Measurements from ENCODE around the gene ZNF497. TPM values are rescaled to one million over a fixed set of nuclear protein-coding genes. Genes with fewer than 3 reads are reported as not detected.

Gene ZNF497
- total and polyA plus RNA-seq, 2 of the 13 experiments (the other 11 are each of a cell fraction or from before 2014, with no cell fraction given), result 1.5 to 1.9 TPM

DNA sequence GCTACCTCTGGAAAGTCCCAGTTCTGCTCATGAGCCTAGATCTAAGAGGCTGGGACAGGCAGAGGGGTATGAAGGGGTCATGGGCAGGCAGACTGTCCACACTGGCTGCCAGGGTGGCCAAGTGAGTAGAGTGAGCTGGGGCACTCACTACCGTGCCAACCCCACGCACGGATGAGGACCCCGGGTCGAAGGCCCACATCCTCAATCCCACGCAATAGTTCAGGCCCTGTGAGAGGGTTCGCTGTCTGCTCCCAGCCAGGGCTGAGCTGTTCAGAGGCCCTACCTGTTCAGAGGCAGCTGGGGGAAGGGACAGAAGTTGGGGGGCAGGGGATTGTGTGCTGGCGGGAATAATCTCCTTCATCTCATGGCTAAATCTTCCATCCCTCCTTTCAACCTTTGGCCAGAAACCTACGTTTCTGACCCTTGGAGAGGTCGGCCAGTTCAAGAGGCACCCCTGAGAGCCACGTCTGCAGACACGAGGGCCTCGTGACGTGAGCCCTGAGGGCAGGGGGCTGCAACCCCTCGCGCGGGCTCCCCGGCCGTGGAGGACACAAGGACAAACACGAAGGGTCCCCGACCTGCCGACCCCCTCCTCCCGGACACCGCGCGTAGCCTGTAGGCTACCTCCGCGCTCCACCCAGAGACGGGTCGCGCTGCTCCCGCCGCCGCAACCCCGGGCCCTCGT, 23.5 kb upstream of the ZNF497 start (continued):
- TF ChIP-seq HBP1 (CRISPR knock-in tag; IDR thresholded peaks at IDR 0.05; ENCODE audit: low read depth), result no peak
- peak; percentile 12 for TF ChIP-seq JARID2 (CRISPR knock-in tag; IDR thresholded peaks at IDR 0.05; ENCODE audit: insufficient replicate concordance)
- no peak for TF ChIP-seq ZNF546 (CRISPR knock-in tag; conservative IDR thresholded peaks at IDR 0.05)
- no peak for TF ChIP-seq FOSL1 (CRISPR knock-in tag; IDR thresholded peaks at IDR 0.05; ENCODE audit: borderline replicate concordance)
- no peak for TF ChIP-seq ZNF205 (CRISPR knock-in tag; IDR thresholded peaks at IDR 0.05)
- TF ChIP-seq, protein P1, sequence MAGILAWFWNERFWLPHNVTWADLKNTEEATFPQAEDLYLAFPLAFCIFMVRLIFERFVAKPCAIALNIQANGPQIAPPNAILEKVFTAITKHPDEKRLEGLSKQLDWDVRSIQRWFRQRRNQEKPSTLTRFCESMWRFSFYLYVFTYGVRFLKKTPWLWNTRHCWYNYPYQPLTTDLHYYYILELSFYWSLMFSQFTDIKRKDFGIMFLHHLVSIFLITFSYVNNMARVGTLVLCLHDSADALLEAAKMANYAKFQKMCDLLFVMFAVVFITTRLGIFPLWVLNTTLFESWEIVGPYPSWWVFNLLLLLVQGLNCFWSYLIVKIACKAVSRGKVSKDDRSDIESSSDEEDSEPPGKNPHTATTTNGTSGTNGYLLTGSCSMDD (CRISPR knock-in tag; IDR thresholded peaks at IDR 0.05), result no peak
- TF ChIP-seq GABPA (IDR thresholded peaks at IDR 0.05; ENCODE audit: low read depth, low read length), result no peak
- TF ChIP-seq GABPA (CRISPR knock-in tag; IDR thresholded peaks at IDR 0.05; ENCODE audit: low read depth), result no peak
- TF ChIP-seq NR2F6 (IDR thresholded peaks at IDR 0.05), result no peak
- TF ChIP-seq NR2F6 (CRISPR knock-in tag; IDR thresholded peaks at IDR 0.05), result no peak
- TF ChIP-seq KLF15 (CRISPR knock-in tag; IDR thresholded peaks at IDR 0.05; ENCODE audit: borderline replicate concordance), result no peak
- TF ChIP-seq NFKBIZ (CRISPR knock-in tag; IDR thresholded peaks at IDR 0.05), result no peak
- no peak for TF ChIP-seq ARID4A (CRISPR knock-in tag; IDR thresholded peaks at IDR 0.05; ENCODE audit: borderline replicate concordance)
- TF ChIP-seq PBX3 (CRISPR knock-in tag; IDR thresholded peaks at IDR 0.05; ENCODE audit: borderline replicate concordance), result no peak
- no peak; the same call in 1 of the 2 replicates for TF ChIP-seq ZSCAN21 (CRISPR knock-in tag; IDR thresholded peaks at IDR 0.05; ENCODE audit: borderline replicate concordance)
- TF ChIP-seq SSRP1 (CRISPR knock-in tag; IDR thresholded peaks at IDR 0.05), result no peak
- no peak; the same call in 1 of the 2 replicates for TF ChIP-seq ZNF558 (CRISPR knock-in tag; IDR thresholded peaks at IDR 0.05; ENCODE audit: borderline replicate concordance)
- TF ChIP-seq DR1 (CRISPR knock-in tag; IDR thresholded peaks at IDR 0.05), result no peak
- no peak; the same call in 1 of the 2 replicates for TF ChIP-seq ZNF292 (CRISPR knock-in tag; IDR thresholded peaks at IDR 0.05; ENCODE audit: borderline replicate concordance, low read depth)
- no peak for TF ChIP-seq KAT2B (IDR thresholded peaks at IDR 0.05; ENCODE audit: borderline replicate concordance, low read depth, low read length)
- TF ChIP-seq ZBTB21 (CRISPR knock-in tag; IDR thresholded peaks at IDR 0.05), result 0 out of 2 replicates have a peak, but pooled peaks have one; percentile 6
- no peak for TF ChIP-seq ZNF552 (CRISPR knock-in tag; IDR thresholded peaks at IDR 0.05; ENCODE audit: borderline replicate concordance)
- TF ChIP-seq PAX8 (CRISPR knock-in tag; IDR thresholded peaks at IDR 0.05; ENCODE audit: borderline replicate concordance), result peak; percentile 76; the same call in 1 of the 2 replicates
- no peak for TF ChIP-seq ZBTB7A (CRISPR knock-in tag; IDR thresholded peaks at IDR 0.05)
